Heart right ventricle (tissue), 16 donors: Measurements from ENCODE around the gene ATP6V0A1. TPM values are rescaled to one million over a fixed set of nuclear protein-coding genes. Genes with fewer than 3 reads are reported as not detected.

ENCODE experiments used
- ATAC-seq, 8 donors: fragments of 200-7000 bp; cut with Tn5 transposase; one replicate each; pipeline ENCODE4 v1.9.1; 2020; ENCODE audit warnings: mild to moderate bottlenecking in 8 of 8, moderate library complexity in 8 of 8, moderate number of reproducible peaks in 1 of 8
- DNase-seq, 2 donors: peaks; one replicate each; pipeline ENCODE4 v3.0.0-alpha.2; 2020
- H3K27ac ChIP-seq, 10 donors: fragments of 200-600 bp; sonication (generic) in 2 of 10; one replicate each; pipeline versions ENCODE4 v1.5.0 to v1.8.0; 2020 to 2022; ENCODE audit warnings: mild to moderate bottlenecking in 3 of 10
- H3K27me3 ChIP-seq, 7 donors: fragments of 200-600 bp; one replicate each; pipeline ENCODE4 v1.8.0; 2021 to 2022; ENCODE audit warnings: mild to moderate bottlenecking in 2 of 7
- H3K36me3 ChIP-seq, 9 donors: fragments of 200-600 bp; sonication (generic) in 1 of 9; one replicate each; pipeline versions ENCODE4 v1.5.0 to v1.8.0; 2020 to 2022; ENCODE audit warnings: mild to moderate bottlenecking in 2 of 9
- H3K4me1 ChIP-seq, 9 donors: fragments of 200-600 bp; sonication (generic) in 1 of 9; one replicate each; pipeline versions ENCODE4 v1.5.0 to v1.8.0; 2020 to 2022; ENCODE audit warnings: mild to moderate bottlenecking in 4 of 9
- H3K4me3 ChIP-seq, 10 donors: fragments of 200-600 bp; sonication (generic) in 2 of 10; one replicate each; pipeline versions ENCODE4 v1.5.0 to v1.8.0; 2020 to 2022; ENCODE audit warnings: mild to moderate bottlenecking in 7 of 10, moderate library complexity in 2 of 10
- H3K9me3 ChIP-seq, 11 donors: fragments of 200-600 bp in 10 of 11; sonication (generic) in 2 of 11; one replicate each; pipeline versions ENCODE4 v1.5.0 to v1.8.0; 2013 to 2022; ENCODE audit warnings: mild to moderate bottlenecking in 2 of 11, control low read depth in 1 of 11, moderate library complexity in 1 of 11
- CTCF ChIP-seq, 9 donors: fragments of 200-600 bp; sonication (generic) in 2 of 9; IDR thresholded peaks; one replicate each; pipeline versions ENCODE4 v1.5.0 to v1.8.0; 2021 to 2022; ENCODE audit warnings: antibody characterized with exemption in 9 of 9, mild to moderate bottlenecking in 5 of 9, moderate library complexity in 1 of 9
- WGBS, 2 donors: extraction: QIAGEN DNeasy Blood & Tissue Kit; methylation state at CpG; one replicate each; pipeline ENCODE4 v1.1.7; 2013; ENCODE audit warnings: inconsistent platforms in 1 of 2; 5-methylcytosine and 5-hydroxymethylcytosine counted together
- intact Hi-C, 10 donors: fragments of 100-400 bp; cut with DNase I; formaldehyde crosslinking; loops; one replicate each; pipeline versions ENCODE4 v1.11.1 to v1.14.2; 2022
- polyA plus RNA-seq, 2 donors: library from polyadenylated mRNA; stranded (reverse); fragments of 200-250 nt; gene quantifications; one replicate each; pipeline ENCODE4 v1.2.3, GENCODE V29; 2013
- total RNA-seq, 10 donors: library from RNA; stranded (reverse); fragmentation: NEBNext Ultra II Directional in 3 of 10; extraction: Animal tissue kit (Norgen Biotek cat#: 25700) in 3 of 10; gene quantifications; one replicate each; pipeline versions ENCODE4 v1.2.1 to v1.2.4, GENCODE V29; 2021 to 2023
- donor health status: Arrhythmogenic right ventricular cardiomyopathy.
- donor health status: ischemic (EF 13 %, LVEDD 7.1; RV severe dilation, severe dysfunction).
- donor health status: healthy with polysubstance abuse.
- donor health status: DM: no; HTN: yes; CAD: no.
- donor health status: DM: no; HTN: no; CAD: no.
- donor health status: ischemic (EF 25% LVEDD 6.9; RV normal size, moderate dysfunction).
- donor health status: ischemic (EF 25% LVEDD 5.7; RV mildly dilated, moderate dysfunction).
- donor health status: healthy.
- donor health status: DM: yes; HTN: yes; CAD: no.
- donor health status: Ischemic cardiomyopathy.
- donor health status: ischemic (EF 35%, LVEDD 5.7; RV mildly dilated, moderate dysfunction).
- donor health status: nonischemic (EF 11% LVEDD 7.7; RV severe dilation, severe dysfunction).
- donor health status: DM: yes; HTN: yes; CAD: no.
- donor health status: PGD.
- donor health status: ischemic (EF 29% LVEDD 5.4; RV normal size, mild dysfunction).
- donor health status: nonischemic (EF 23%, LVEDD 6.1; RV moderate dilation, normal function).

ATP6V0A1 gene
- total and polyA plus RNA-seq, 12 donors, result 28.1 to 48.5 (median 34.4) TPM

GRCh38 chr17:42422958-42423712, 35.5 kb upstream of the ATP6V0A1 start, which contains the start of gene CAVIN1:
TSS of gene CAVIN1 (minus strand) at chr17:42423256. CDS start at chr17:42423097, 159 bp downstream.
- DNase-seq, result peak; percentile 100
- peaks cover 6 to 64% (median 39%) of the 10 kb centered on the region in 9 donors for H3K4me1 ChIP-seq

GRCh38 chr17:42423766-42424165, 34.9 kb upstream of the ATP6V0A1 start:
- H3K36me3 ChIP-seq, result peaks cover 0 to 3% (median 0%) of the 10 kb centered on the region in 9 donors
- H3K4me1 ChIP-seq, result peaks cover 6 to 64% (median 39%) of the 10 kb centered on the region in 9 donors
- peak overlapping the region; percentile 95 to 100 (median 99) for H3K27ac ChIP-seq
- 47 to 63% methylated on average over 11 of the region's 11 CpGs for WGBS, 2 donors
- DNase-seq (no peak), ATAC-seq (no peak)
- H3K4me3 ChIP-seq, result peak overlapping the region in 9 of 10 donors; percentile 79 to 100 (median 97)
- intact Hi-C loops, result loop anchor here in 8 of 10 donors (2.0 to 10.0 kb wide), 6 partner anchors 17 to 254 kb away; partner anchors contain the start of genes ATP6V0A1 (in 5 of the 8) and PLEKHH3 (in 1 of the 8)
- no peak for TF ChIP-seq CTCF (IDR thresholded peaks at IDR 0.05)
- H3K27me3 ChIP-seq, result peaks cover 0 to 54% (median 0%) of the 10 kb centered on the region in 7 donors
- no peaks in the 10 kb centered on the region for H3K9me3 ChIP-seq

More at GRCh38 chr17:42422958-42423712, 35.5 kb upstream of the ATP6V0A1 start, which contains the start of gene CAVIN1:
- Histone ChIP-seq H3K36me3 (peaks cover 0 to 8% (median 0%) of the 10 kb centered on the region in 9 donors), H3K4me3 (peak within 1 kb of the TSS; percentile 79 to 100 (median 96)), H3K27me3 (peaks cover 0 to 54% (median 0%) of the 10 kb centered on the region in 7 donors), H3K27ac (peak within 1 kb of the TSS; percentile 95 to 100 (median 99)), H3K9me3 (no peaks in the 10 kb centered on the region)
- 1% methylated on average over 57 to 58 of the region's 58 CpGs for WGBS, 2 donors
- intact Hi-C loops, result loop anchor here in 8 of 10 donors (2.0 to 10.0 kb wide), 6 partner anchors 16 to 254 kb away; partner anchors contain the start of genes ATP6V0A1 (in 5 of the 8) and PLEKHH3 (in 1 of the 8)
- ATAC-seq, result peak; percentile 91 to 96 (median 92)
- TF ChIP-seq CTCF (IDR thresholded peaks at IDR 0.05), result peak in 2 of 9 donors; percentile 19 to 21

- no peak overlapping the region for H3K4me3 ChIP-seq
- TF ChIP-seq CTCF (IDR thresholded peaks at IDR 0.05), result no peak
- intact Hi-C loops, result loop anchor here in 9 of 10 donors (5.0 to 10.0 kb wide), 6 partner anchors 32 to 252 kb away; partner anchors contain the start of genes ATP6V0A1 (in 5 of the 9) and PLEKHH3 (in 1 of the 9)
- no peak for ATAC-seq
- H3K27me3 ChIP-seq, result peaks cover 0 to 51% (median 0%) of the 10 kb centered on the region in 7 donors
- peak overlapping the region in 5 of 10 donors; percentile 11 to 48 (median 21) for H3K27ac ChIP-seq
- H3K36me3 ChIP-seq, result no peaks in the 10 kb centered on the region
- H3K9me3 ChIP-seq, result no peaks in the 10 kb centered on the region
- 84 to 85% methylated on average over 4 of the region's 4 CpGs for WGBS, 2 donors
- no peak for DNase-seq
- peaks cover 3 to 54% (median 27%) of the 10 kb centered on the region in 9 donors for H3K4me1 ChIP-seq
These were observed 33.6 kb upstream of the ATP6V0A1 start for GRCh38 chr17:42424991-42425610.
